Measurements from ENCODE around the gene SLC43A2.

DNA sequence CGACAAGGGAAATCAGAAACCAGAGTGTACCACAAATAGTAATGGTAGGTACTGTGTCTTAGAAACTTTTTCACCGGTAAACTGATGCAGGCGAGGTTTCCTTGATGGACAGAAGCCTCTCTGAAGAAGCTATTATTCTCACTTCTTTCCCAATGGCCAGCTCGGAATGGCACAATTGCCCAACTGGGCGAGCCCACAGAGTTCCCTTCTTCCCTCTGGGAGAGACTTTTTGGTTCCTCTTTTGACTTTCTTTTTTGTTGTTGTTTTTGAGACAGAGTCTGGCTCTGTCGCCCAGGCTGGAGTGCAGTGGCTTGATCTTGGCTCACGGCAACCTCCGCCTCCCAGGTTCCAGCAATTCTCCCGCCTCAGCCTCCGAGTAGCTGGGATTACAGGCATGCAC lies 16.9 kb downstream of the SLC43A2 start:
- no peak for TF ChIP-seq EZH2 (IDR thresholded peaks at IDR 0.05; ENCODE audit: borderline replicate concordance, low read depth, low read length, poor library complexity, severe bottlenecking)
- TF ChIP-seq, protein P1, sequence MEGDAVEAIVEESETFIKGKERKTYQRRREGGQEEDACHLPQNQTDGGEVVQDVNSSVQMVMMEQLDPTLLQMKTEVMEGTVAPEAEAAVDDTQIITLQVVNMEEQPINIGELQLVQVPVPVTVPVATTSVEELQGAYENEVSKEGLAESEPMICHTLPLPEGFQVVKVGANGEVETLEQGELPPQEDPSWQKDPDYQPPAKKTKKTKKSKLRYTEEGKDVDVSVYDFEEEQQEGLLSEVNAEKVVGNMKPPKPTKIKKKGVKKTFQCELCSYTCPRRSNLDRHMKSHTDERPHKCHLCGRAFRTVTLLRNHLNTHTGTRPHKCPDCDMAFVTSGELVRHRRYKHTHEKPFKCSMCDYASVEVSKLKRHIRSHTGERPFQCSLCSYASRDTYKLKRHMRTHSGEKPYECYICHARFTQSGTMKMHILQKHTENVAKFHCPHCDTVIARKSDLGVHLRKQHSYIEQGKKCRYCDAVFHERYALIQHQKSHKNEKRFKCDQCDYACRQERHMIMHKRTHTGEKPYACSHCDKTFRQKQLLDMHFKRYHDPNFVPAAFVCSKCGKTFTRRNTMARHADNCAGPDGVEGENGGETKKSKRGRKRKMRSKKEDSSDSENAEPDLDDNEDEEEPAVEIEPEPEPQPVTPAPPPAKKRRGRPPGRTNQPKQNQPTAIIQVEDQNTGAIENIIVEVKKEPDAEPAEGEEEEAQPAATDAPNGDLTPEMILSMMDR (conservative IDR thresholded peaks at IDR 0.05; ENCODE audit: low read depth, low read length), result no peak

Measured in A673 (cell line).